OCI-LY1 (cell line): ENCODE results near the gene KIRREL3.

ENCODE experiments used
- H2AFZ ChIP-seq: fragments of 200-600 bp; sonication (generic), shearing (Covaris generic); 2 replicates; pipeline ENCODE4 v1.6.0; 2014; ENCODE audit warnings: antibody characterized with exemption, mild to moderate bottlenecking, low read length
- H3F3A ChIP-seq: fragments of 200-600 bp; sonication (generic), shearing (Covaris generic); 2 replicates; pipeline ENCODE4 v1.6.0; 2014; ENCODE audit warnings: mild to moderate bottlenecking, antibody characterized with exemption, low read length, moderate library complexity; ENCODE audit not compliant: insufficient read depth
- H3K27ac ChIP-seq: fragments of 200-600 bp; sonication (generic); 2 replicates; pipeline ENCODE4 v1.5.1; 2014; ENCODE audit warnings: low read length, mixed run types, mild to moderate bottlenecking, low read depth; ENCODE audit not compliant: poor library complexity, severe bottlenecking
- H3K27me3 ChIP-seq: fragments of 200-600 bp; sonication (generic); 2 replicates; pipeline ENCODE4 v1.6.0; 2014; ENCODE audit warnings: antibody characterized with exemption, mild to moderate bottlenecking, low read length, moderate library complexity; ENCODE audit not compliant: insufficient read depth
- H3K36me3 ChIP-seq: fragments of 200-600 bp; sonication (generic); 2 replicates; pipeline ENCODE4 v1.6.1; 2014; ENCODE audit warnings: mild to moderate bottlenecking, antibody characterized with exemption, low read length, moderate library complexity, mixed read lengths; ENCODE audit not compliant: insufficient read depth
- H3K4me1 ChIP-seq: fragments of 200-600 bp; sonication (generic); 2 replicates; pipeline ENCODE4 v1.5.1; 2014; ENCODE audit warnings: mild to moderate bottlenecking, low read length, moderate library complexity; ENCODE audit not compliant: insufficient read depth, severe bottlenecking
- H3K4me2 ChIP-seq: fragments of 200-600 bp; sonication (generic), shearing (Covaris generic); 2 replicates; pipeline ENCODE4 v1.6.1; 2014; ENCODE audit warnings: low read length
- H3K4me3 ChIP-seq: fragments of 200-600 bp; sonication (generic); 2 replicates; pipeline ENCODE4 v1.5.1; 2014; ENCODE audit warnings: low read length, low read depth, mild to moderate bottlenecking, mixed read lengths; ENCODE audit not compliant: poor library complexity, severe bottlenecking
- H3K79me2 ChIP-seq: fragments of 200-600 bp; shearing (Covaris generic); 2 replicates; pipeline ENCODE4 v1.6.1; 2016; ENCODE audit warnings: mixed run types, low read length, mixed read lengths; ENCODE audit not compliant: insufficient read depth
- H3K9ac ChIP-seq: fragments of 200-600 bp; sonication (generic), shearing (Covaris generic); 2 replicates; pipeline ENCODE4 v1.6.1; 2014; ENCODE audit warnings: mild to moderate bottlenecking, low read length, mixed read lengths
- H3K9me2 ChIP-seq: fragments of 200-600 bp; sonication (generic), shearing (Covaris generic); 2 replicates; pipeline ENCODE4 v1.6.1; 2014; ENCODE audit warnings: low read depth, mild to moderate bottlenecking, low read length, mixed read lengths
- H3K9me3 ChIP-seq: fragments of 200-600 bp; shearing (Covaris generic); 2 replicates; pipeline ENCODE4 v1.6.1; 2014; ENCODE audit warnings: low read length, mixed read lengths
- H4K20me1 ChIP-seq: fragments of 200-600 bp; sonication (generic), shearing (Covaris generic); 2 replicates; pipeline ENCODE4 v1.6.0; 2016; ENCODE audit warnings: mild to moderate bottlenecking, low read length; ENCODE audit not compliant: insufficient read depth
- CTCF ChIP-seq: fragments of 200-600 bp; sonication (generic), shearing (Covaris generic); IDR thresholded peaks from 2 replicates; pipeline ENCODE4 v1.5.1; 2017; ENCODE audit warnings: mild to moderate bottlenecking, antibody characterized with exemption, low read length, moderate library complexity, mixed read lengths
- EZH2 ChIP-seq: fragments of 200-600 bp; sonication (generic), shearing (Covaris generic); IDR thresholded peaks from 2 replicates; pipeline ENCODE4 v1.8.0; 2017; ENCODE audit warnings: borderline replicate concordance, mixed run types, mild to moderate bottlenecking, antibody characterized with exemption, low read length, moderate library complexity, mixed read lengths

Gene KIRREL3

GRCh38 chr11:126969865-126970479, 30.6 kb downstream of the KIRREL3 start:
- H3K4me1 ChIP-seq: no peaks in the 10 kb centered on the region
- no peaks in the 10 kb centered on the region for H3F3A ChIP-seq
- no peak overlapping the region for H3K4me3 ChIP-seq
- no peaks in the 10 kb centered on the region for H3K9me3 ChIP-seq
- no peak overlapping the region for H3K9ac ChIP-seq
- H3K27me3 ChIP-seq: no peaks in the 10 kb centered on the region
- TF ChIP-seq EZH2: no peak
- peak; percentile 19; the same call in 1 of the 2 replicates for TF ChIP-seq CTCF
- no peaks in the 10 kb centered on the region for H4K20me1 ChIP-seq
- H3K79me2 ChIP-seq: no peaks in the 10 kb centered on the region
- no peak overlapping the region for H3K27ac ChIP-seq
- H2AFZ ChIP-seq: no peak overlapping the region
- H3K36me3 ChIP-seq: no peaks in the 10 kb centered on the region
- H3K4me2 ChIP-seq: no peak overlapping the region
- H3K9me2 ChIP-seq: no peaks in the 10 kb centered on the region

GRCh38 chr11:126968915-126969314, 31.7 kb downstream of the KIRREL3 start:
- Histone ChIP-seq H3K36me3 (no peaks in the 10 kb centered on the region), H4K20me1 (no peaks in the 10 kb centered on the region), H3K27me3 (no peaks in the 10 kb centered on the region), H3K4me2 (no peak overlapping the region), H3K4me1 (no peaks in the 10 kb centered on the region), H3K79me2 (no peaks in the 10 kb centered on the region), H3K9me3 (no peaks in the 10 kb centered on the region), H3K27ac (no peak overlapping the region), H2AFZ (no peak overlapping the region), H3F3A (no peaks in the 10 kb centered on the region), H3K4me3 (no peak overlapping the region), H3K9me2 (no peaks in the 10 kb centered on the region), H3K9ac (no peak overlapping the region)
- peak; percentile 14; the same call in 1 of the 2 replicates for TF ChIP-seq CTCF
- TF ChIP-seq EZH2: no peak

GRCh38 chr11:126965331-126965730, 35.2 kb downstream of the KIRREL3 start:
- H3F3A ChIP-seq: no peaks in the 10 kb centered on the region
- H3K79me2 ChIP-seq: no peaks in the 10 kb centered on the region
- H3K27ac ChIP-seq: no peak overlapping the region
- H2AFZ ChIP-seq: no peak overlapping the region
- no peak overlapping the region for H3K9ac ChIP-seq
- H3K4me2 ChIP-seq: no peak overlapping the region
- H3K9me3 ChIP-seq: no peaks in the 10 kb centered on the region
- no peaks in the 10 kb centered on the region for H3K9me2 ChIP-seq
- no peak overlapping the region for H3K4me3 ChIP-seq
- no peaks in the 10 kb centered on the region for H3K36me3 ChIP-seq
- H4K20me1 ChIP-seq: no peaks in the 10 kb centered on the region
- no peaks in the 10 kb centered on the region for H3K27me3 ChIP-seq
- TF ChIP-seq EZH2 (no peak), CTCF (no peak)
- no peaks in the 10 kb centered on the region for H3K4me1 ChIP-seq
